ENCODE data around the gene ELF5. TPM values are rescaled to one million over a fixed set of nuclear protein-coding genes. Genes with fewer than 3 reads are reported as not detected.

The ELF5 gene
- total and polyA plus RNA-seq, 2 of the 8 experiments (the other 6 are each of a cell fraction or from before 2014, with no cell fraction given): not detected

DNA sequence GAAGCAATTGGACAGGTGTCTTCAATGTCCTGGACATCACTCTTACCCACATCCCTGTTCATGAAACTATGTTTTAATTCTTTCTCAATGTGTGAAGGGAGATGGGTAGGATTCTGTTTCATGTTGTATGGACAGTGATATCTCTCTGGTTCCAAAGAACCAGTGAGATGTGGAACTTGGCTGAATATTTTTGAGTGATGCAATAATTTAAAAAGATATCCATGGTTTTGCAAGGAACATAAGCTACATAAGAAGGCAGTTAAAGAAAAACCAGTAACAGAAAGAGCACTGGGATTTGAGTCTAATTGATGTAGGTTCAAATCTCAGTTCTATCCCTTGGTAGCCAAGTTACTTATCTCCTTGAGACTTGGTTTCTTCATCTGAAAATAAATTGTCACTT, 7.7 kb upstream of the ELF5 start:
- H4K8ac ChIP-seq (ENCODE audit: extremely low read depth, insufficient read depth, low read length): no peak overlapping the region
- H3K56ac ChIP-seq (replicated peaks; ENCODE audit: insufficient read length, low read depth, low read length): no peak overlapping the region
- H3K27ac ChIP-seq (ENCODE audit: low read depth, low read length): no peak overlapping the region
- no peak overlapping the region for H2BK12ac ChIP-seq (ENCODE audit: low read depth, low read length)
- FAIRE-seq: no peak
- H3K23me2 ChIP-seq (ENCODE audit: low read depth, low read length): no peaks in the 10 kb centered on the region
- H3K14ac ChIP-seq (ENCODE audit: insufficient read length): no peak overlapping the region
- H4K5ac ChIP-seq (ENCODE audit: insufficient read length, low read depth, low read length): no peak overlapping the region
- H2BK20ac ChIP-seq (ENCODE audit: low read length): no peak overlapping the region
- DNase-seq (ENCODE audit: low read depth in 1 of 2, low spot score in 2 of 2): no peak
- H4K91ac ChIP-seq (replicated peaks; ENCODE audit: insufficient read length, low read length): no peak overlapping the region
- no peak overlapping the region for H2BK15ac ChIP-seq (ENCODE audit: low read length)
- no peaks in the 10 kb centered on the region for H3K36me3 ChIP-seq (ENCODE audit: control insufficient read depth in 2 of 4, insufficient read depth in 4 of 4, low read length in 3 of 4)
- H3K4me3 ChIP-seq (ENCODE audit: extremely low read depth in 1 of 4, insufficient read depth in 2 of 4, low read depth in 3 of 4, low read length in 4 of 4): no peak overlapping the region
- no peak overlapping the region for H2BK120ac ChIP-seq (replicated peaks; ENCODE audit: low read depth, low read length)
- POLR2A ChIA-PET (ENCODE audit: partially characterized antibody): no interaction called here
- no peaks in the 10 kb centered on the region for H3K79me2 ChIP-seq (ENCODE audit: control insufficient read depth in 1 of 2, insufficient read depth in 2 of 2, low read length in 2 of 2)
- H3K27me3 ChIP-seq (replicated peaks in 1 of 4; ENCODE audit: control insufficient read depth in 3 of 4, extremely low read depth in 1 of 4, insufficient read depth in 3 of 4, low read length in 3 of 4): no peaks in the 10 kb centered on the region
- H3K9me3 ChIP-seq (ENCODE audit: insufficient read depth in 2 of 2, low read depth in 1 of 2, low read length in 1 of 2): no peaks in the 10 kb centered on the region
- no peak overlapping the region for H2AFZ ChIP-seq (ENCODE audit: low read length)
- no peak overlapping the region for H3K23ac ChIP-seq (ENCODE audit: insufficient read length)
- no peak overlapping the region for H2AK5ac ChIP-seq (ENCODE audit: low read depth, low read length)
- no peak overlapping the region for H3K4ac ChIP-seq (replicated peaks; ENCODE audit: insufficient read length, low read depth, low read length)
- H3K18ac ChIP-seq (ENCODE audit: extremely low read depth, low read length): no peak overlapping the region
- H3K4me2 ChIP-seq (ENCODE audit: insufficient read depth in 1 of 2, low read depth in 2 of 2, low read length in 2 of 2): no peak overlapping the region
- H3K9ac ChIP-seq (replicated peaks in 1 of 4; ENCODE audit: extremely low read depth in 1 of 4, low read depth in 3 of 4, low read length in 3 of 4): no peak overlapping the region
- H2BK5ac ChIP-seq (ENCODE audit: low read depth, low read length): no peak overlapping the region
- H3K79me1 ChIP-seq (ENCODE audit: low read depth, low read length): no peaks in the 10 kb centered on the region
- no peaks in the 10 kb centered on the region for H3K4me1 ChIP-seq (replicated peaks in 1 of 4; ENCODE audit: control insufficient read depth in 3 of 4, insufficient read depth in 4 of 4, low read length in 3 of 4)
- H4K20me1 ChIP-seq (replicated peaks in 1 of 2; ENCODE audit: control insufficient read depth in 1 of 2, insufficient read depth in 2 of 2, low read length in 2 of 2): no peaks in the 10 kb centered on the region
- CTCF ChIA-PET (ENCODE audit: partially characterized antibody): interaction anchor here (7.7 kb wide), 1 partner anchor 9 kb away, joined by 72 read pairs; the partner anchor contains the start of gene ELF5
- TF ChIP-seq POLR2A (IDR thresholded peaks at IDR 0.05; ENCODE audit: control extremely low read depth in 1 of 2, low read depth in 2 of 2, low read length in 2 of 2) (no peak), SP4 (IDR thresholded peaks at IDR 0.05; ENCODE audit: low read length) (no peak), HDAC6 (IDR thresholded peaks at IDR 0.05; ENCODE audit: low read depth, low read length) (no peak), JUN (IDR thresholded peaks at IDR 0.05; ENCODE audit: low read depth, low read length) (no peak), EZH2 (IDR thresholded peaks at IDR 0.05; ENCODE audit: low read depth, low read length, severe bottlenecking) (no peak), TEAD4 (IDR thresholded peaks at IDR 0.05; ENCODE audit: low read depth, low read length) (no peak), CTBP2 (IDR thresholded peaks at IDR 0.05; ENCODE audit: borderline replicate concordance, insufficient read depth, insufficient read length, low read length) (no peak), PHF8 (conservative IDR thresholded peaks at IDR 0.05; ENCODE audit: low read depth, low read length) (no peak), ZNF274 (IDR thresholded peaks at IDR 0.05; ENCODE audit: borderline replicate concordance, extremely low read depth, low read length) (no peak), GABPA (IDR thresholded peaks at IDR 0.05; ENCODE audit: borderline replicate concordance, insufficient read depth, low read length) (no peak), SIN3A (conservative IDR thresholded peaks at IDR 0.05 in 1 of 2, IDR thresholded peaks at IDR 0.05 in 1 of 2; ENCODE audit: low read depth in 1 of 2, low read length in 2 of 2) (no peak), JUND (IDR thresholded peaks at IDR 0.05; ENCODE audit: low read length) (no peak)
- TF ChIP-seq, protein P1, sequence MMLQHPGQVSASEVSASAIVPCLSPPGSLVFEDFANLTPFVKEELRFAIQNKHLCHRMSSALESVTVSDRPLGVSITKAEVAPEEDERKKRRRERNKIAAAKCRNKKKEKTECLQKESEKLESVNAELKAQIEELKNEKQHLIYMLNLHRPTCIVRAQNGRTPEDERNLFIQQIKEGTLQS (IDR thresholded peaks at IDR 0.05; ENCODE audit: insufficient read depth, low read depth, low read length): no peak
- TF ChIP-seq, protein P2, sequence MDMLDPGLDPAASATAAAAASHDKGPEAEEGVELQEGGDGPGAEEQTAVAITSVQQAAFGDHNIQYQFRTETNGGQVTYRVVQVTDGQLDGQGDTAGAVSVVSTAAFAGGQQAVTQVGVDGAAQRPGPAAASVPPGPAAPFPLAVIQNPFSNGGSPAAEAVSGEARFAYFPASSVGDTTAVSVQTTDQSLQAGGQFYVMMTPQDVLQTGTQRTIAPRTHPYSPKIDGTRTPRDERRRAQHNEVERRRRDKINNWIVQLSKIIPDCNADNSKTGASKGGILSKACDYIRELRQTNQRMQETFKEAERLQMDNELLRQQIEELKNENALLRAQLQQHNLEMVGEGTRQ (IDR thresholded peaks at IDR 0.05; ENCODE audit: low read length): no peak

All from H1 (cell line).